ENCODE results near the gene CAMKMT.

The CAMKMT gene

GRCh38 chr2:44543773-44544725, 182.3 kb downstream of the CAMKMT start:
- no peaks in the 10 kb centered on the region for H3K36me3 ChIP-seq (replicated peaks)
- no peak for TF ChIP-seq CTCF (IDR thresholded peaks at IDR 0.05; ENCODE audit: low read depth, low read length, missing control alignments)
- H3K27me3 ChIP-seq (replicated peaks) = no peaks in the 10 kb centered on the region
- no peak overlapping the region for H3K27ac ChIP-seq
- H3K4me3 ChIP-seq (ENCODE audit: low read depth, low read length) = no peak overlapping the region
- DNase-seq = no peak
- in situ Hi-C loops (cut with HindIII; ENCODE audit: low pct_ligation_motif_present, low sequenced_read_pairs) = no loop called here

- Histone ChIP-seq H3K27ac (no peak overlapping the region), H3K27me3 (replicated peaks) (no peaks in the 10 kb centered on the region), H3K4me3 (ENCODE audit: low read depth, low read length) (no peak overlapping the region), H3K36me3 (replicated peaks) (no peaks in the 10 kb centered on the region)
- no peak for DNase-seq
- in situ Hi-C loops (cut with HindIII; ENCODE audit: low pct_ligation_motif_present, low sequenced_read_pairs) = no loop called here
- TF ChIP-seq CTCF (IDR thresholded peaks at IDR 0.05; ENCODE audit: low read depth, low read length, missing control alignments) = no peak
These were observed 183.3 kb downstream of the CAMKMT start for GRCh38 chr2:44545005-44545404.

- no peak for DNase-seq
- H3K27me3 ChIP-seq (replicated peaks) = no peaks in the 10 kb centered on the region
- no peak for TF ChIP-seq CTCF (IDR thresholded peaks at IDR 0.05; ENCODE audit: low read depth, low read length, missing control alignments)
- H3K36me3 ChIP-seq (replicated peaks) = no peaks in the 10 kb centered on the region
- no peak overlapping the region for H3K27ac ChIP-seq
- H3K4me3 ChIP-seq (ENCODE audit: low read depth, low read length) = no peak overlapping the region
- in situ Hi-C loops (cut with HindIII; ENCODE audit: low pct_ligation_motif_present, low sequenced_read_pairs) = no loop called here
These were observed 184.8 kb downstream of the CAMKMT start for GRCh38 chr2:44546459-44547127.

GRCh38 chr2:44547718-44548117, 186.0 kb downstream of the CAMKMT start:
- no peak overlapping the region for H3K4me3 ChIP-seq (ENCODE audit: low read depth, low read length)
- H3K27me3 ChIP-seq (replicated peaks) = no peaks in the 10 kb centered on the region
- no peak for DNase-seq
- TF ChIP-seq CTCF (IDR thresholded peaks at IDR 0.05; ENCODE audit: low read depth, low read length, missing control alignments) = no peak
- in situ Hi-C loops (cut with HindIII; ENCODE audit: low pct_ligation_motif_present, low sequenced_read_pairs) = no loop called here
- no peaks in the 10 kb centered on the region for H3K36me3 ChIP-seq (replicated peaks)
- no peak overlapping the region for H3K27ac ChIP-seq

GRCh38 chr2:44548221-44549098, 186.7 kb downstream of the CAMKMT start:
- Histone ChIP-seq H3K4me3 (ENCODE audit: low read depth, low read length) (no peak overlapping the region), H3K27me3 (replicated peaks) (no peaks in the 10 kb centered on the region), H3K27ac (no peak overlapping the region), H3K36me3 (replicated peaks) (no peaks in the 10 kb centered on the region)
- DNase-seq = no peak
- in situ Hi-C loops (cut with HindIII; ENCODE audit: low pct_ligation_motif_present, low sequenced_read_pairs) = no loop called here
- no peak for TF ChIP-seq CTCF (IDR thresholded peaks at IDR 0.05; ENCODE audit: low read depth, low read length, missing control alignments)

Measured in brain microvascular endothelial cell (primary cell).